Measurements from ENCODE around the gene CYGB. TPM values are rescaled to one million over a fixed set of nuclear protein-coding genes. Genes with fewer than 3 reads are reported as not detected.

CYGB gene
- total RNA-seq (2014; rRNA removed; shearing (Covaris generic)), result 4.4 and 5.2 TPM in 2 replicates

DNA sequence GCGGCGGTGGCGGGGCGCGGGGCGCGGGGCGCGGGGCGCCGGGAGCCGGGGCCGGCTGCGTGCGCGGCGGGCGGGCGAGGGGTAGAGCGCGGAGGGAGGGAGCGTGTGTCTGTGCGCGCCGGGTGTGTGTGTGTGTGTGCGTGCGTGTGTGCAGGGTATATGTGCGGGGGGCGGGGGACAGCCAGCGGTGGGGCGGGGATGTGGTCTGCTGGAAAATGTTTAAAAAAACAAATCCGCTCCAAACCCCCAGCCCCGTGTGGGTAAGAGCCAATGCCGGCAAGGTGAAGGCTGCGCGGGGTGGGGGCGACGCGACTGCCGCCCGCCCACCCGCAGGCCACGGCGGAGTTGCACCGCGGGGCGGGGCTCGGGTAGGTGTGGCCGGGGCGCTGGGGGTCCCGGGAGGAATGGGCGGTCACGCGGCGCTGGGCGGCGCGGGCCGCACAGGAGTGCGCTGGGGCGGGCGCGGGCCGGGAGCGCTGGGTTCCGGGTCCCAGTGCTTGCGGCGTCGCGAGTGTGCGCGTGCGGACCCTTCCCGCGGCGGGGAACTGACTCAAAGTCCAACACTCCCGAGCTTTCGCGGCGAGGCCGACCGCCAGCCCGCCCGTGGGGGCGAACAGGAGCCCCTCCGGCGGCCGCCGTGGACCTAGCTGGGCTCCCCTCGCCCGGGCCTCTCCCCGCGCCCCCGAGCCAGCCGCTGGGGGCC is at the start of gene CYGB:
Gene CYGB, minus strand, starts transcription at position 132 of the 703 bp plus-strand sequence. CDS start 167 bp downstream, outside the sequence.
- Histone ChIP-seq H3K27me3 (replicated peaks) (peaks cover 7% of the 10 kb centered on the region), H3K4me3 (peak within 1 kb of the TSS; percentile 36), H3K36me3 (no peaks in the 10 kb centered on the region), H3K4me1 (replicated peaks) (peaks cover 25% of the 10 kb centered on the region), H3K27ac (no peak within 1 kb of the TSS), H3K9me3 (replicated peaks) (peaks cover 3% of the 10 kb centered on the region; the same call in 1 of the 2 replicates)
- peak in 1 of 2 experiments; percentile 50 for DNase-seq (ENCODE audit: low read depth in 1 of 2, low spot score in 2 of 2)

GRCh38 chr17:76586741-76587487 is 49.4 kb upstream of the CYGB start:
- Histone ChIP-seq H3K36me3 (no peaks in the 10 kb centered on the region), H3K9me3 (replicated peaks) (peaks cover 13% of the 10 kb centered on the region; the same call in 1 of the 2 replicates), H3K27me3 (replicated peaks) (peaks cover 17% of the 10 kb centered on the region), H3K4me3 (no peak overlapping the region), H3K4me1 (replicated peaks) (peaks cover 14% of the 10 kb centered on the region), H3K27ac (no peak overlapping the region)
- DNase-seq (ENCODE audit: low read depth in 1 of 2, low spot score in 2 of 2), result no peak

GRCh38 chr17:76585649-76586593 is 48.4 kb upstream of the CYGB start, which contains the start of gene ST6GALNAC2:
TSS of gene ST6GALNAC2 (minus strand) at chr17:76585860. CDS start at chr17:76585808, 52 bp downstream.
- Histone ChIP-seq H3K4me3 (peak within 1 kb of the TSS; percentile 41), H3K27ac (no peak within 1 kb of the TSS), H3K9me3 (replicated peaks) (peaks cover 13% of the 10 kb centered on the region; the same call in 1 of the 2 replicates), H3K4me1 (replicated peaks) (peaks cover 14% of the 10 kb centered on the region), H3K36me3 (no peaks in the 10 kb centered on the region), H3K27me3 (replicated peaks) (peaks cover 17% of the 10 kb centered on the region)
- DNase-seq (ENCODE audit: low read depth in 1 of 2, low spot score in 2 of 2), result peak; percentile 72

- peaks cover 17% of the 10 kb centered on the region for H3K27me3 ChIP-seq (replicated peaks)
- no peak for DNase-seq (ENCODE audit: low read depth in 1 of 2, low spot score in 2 of 2)
- peaks cover 13% of the 10 kb centered on the region; the same call in 1 of the 2 replicates for H3K9me3 ChIP-seq (replicated peaks)
- peaks cover 14% of the 10 kb centered on the region for H3K4me1 ChIP-seq (replicated peaks)
- no peak overlapping the region for H3K27ac ChIP-seq
- no peaks in the 10 kb centered on the region for H3K36me3 ChIP-seq
- peak overlapping the region; percentile 41 for H3K4me3 ChIP-seq
Observed at GRCh38 chr17:76585033-76585648, 47.6 kb upstream of the CYGB start.

DNA sequence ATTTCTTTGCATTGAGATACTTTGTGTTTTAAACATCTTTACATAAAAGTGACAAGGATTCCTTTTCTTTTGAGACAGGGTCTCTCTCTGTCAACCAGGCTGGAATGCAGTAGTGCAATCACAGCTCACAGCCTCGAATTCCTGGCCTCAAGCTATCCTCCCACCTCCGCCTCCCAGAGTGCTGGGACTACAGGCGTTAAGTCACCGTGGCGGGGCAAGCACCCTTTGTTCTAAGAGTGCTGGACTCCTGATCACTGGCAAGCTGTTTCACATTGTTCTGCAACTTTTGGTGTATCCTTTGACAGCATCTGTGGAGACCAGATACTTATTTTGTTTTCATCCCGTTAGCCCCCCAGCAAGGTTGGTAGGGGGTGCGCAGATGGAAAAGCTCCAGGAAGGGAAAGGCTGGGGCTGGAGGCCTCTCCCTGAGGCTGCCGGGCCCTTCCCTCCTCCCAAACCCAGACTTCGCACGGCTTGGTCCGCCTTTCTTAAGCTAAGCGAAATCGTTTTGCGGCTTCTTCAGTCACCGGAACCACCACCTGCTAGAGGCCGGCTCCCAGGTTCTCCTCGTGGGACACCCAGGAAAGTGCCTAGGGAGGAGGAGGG is 47.0 kb upstream of the CYGB start:
- no peak for DNase-seq (ENCODE audit: low read depth in 1 of 2, low spot score in 2 of 2)
- H3K4me3 ChIP-seq, result no peak overlapping the region

DNA sequence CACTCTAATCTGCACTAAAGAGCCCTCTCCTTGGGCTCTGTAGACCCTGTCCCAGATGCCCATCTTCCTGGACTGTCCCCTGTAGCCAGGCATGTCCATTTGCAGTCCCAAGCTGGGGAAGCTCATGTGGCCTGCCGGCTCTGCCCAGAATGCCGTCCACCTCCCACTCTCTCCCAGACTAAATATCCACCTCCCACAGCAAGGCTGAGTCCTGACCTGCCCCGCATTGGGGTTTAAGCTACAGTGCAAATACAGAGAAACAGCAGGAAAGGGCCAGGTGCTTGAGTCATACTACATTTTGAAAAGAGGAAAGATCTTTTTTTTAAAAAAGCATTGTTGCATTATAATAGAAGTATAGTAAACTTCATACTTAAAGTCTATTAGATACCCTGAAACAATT is 45.2 kb upstream of the CYGB start:
- no peak for DNase-seq (ENCODE audit: low read depth in 1 of 2, low spot score in 2 of 2)

More for the DNA sequence above, 47.0 kb upstream of the CYGB start:
- no peak overlapping the region for H3K27ac ChIP-seq
- H3K9me3 ChIP-seq (replicated peaks), result peaks cover 13% of the 10 kb centered on the region; the same call in 1 of the 2 replicates
- no peaks in the 10 kb centered on the region for H3K36me3 ChIP-seq
- peaks cover 17% of the 10 kb centered on the region for H3K27me3 ChIP-seq (replicated peaks)
- H3K4me1 ChIP-seq (replicated peaks), result peaks cover 14% of the 10 kb centered on the region

GRCh38 chr17:76581515-76581914 is 44.0 kb upstream of the CYGB start:
- Histone ChIP-seq H3K36me3 (no peaks in the 10 kb centered on the region), H3K4me3 (no peak overlapping the region), H3K27ac (no peak overlapping the region), H3K4me1 (replicated peaks) (peaks cover 14% of the 10 kb centered on the region), H3K9me3 (replicated peaks) (peaks cover 9% of the 10 kb centered on the region; the same call in 1 of the 2 replicates), H3K27me3 (replicated peaks) (peaks cover 17% of the 10 kb centered on the region)
- DNase-seq (ENCODE audit: low read depth in 1 of 2, low spot score in 2 of 2), result no peak

More for the DNA sequence above, 45.2 kb upstream of the CYGB start:
- Histone ChIP-seq H3K36me3 (no peaks in the 10 kb centered on the region), H3K9me3 (replicated peaks) (peaks cover 9% of the 10 kb centered on the region; the same call in 1 of the 2 replicates), H3K4me1 (replicated peaks) (peaks cover 14% of the 10 kb centered on the region), H3K4me3 (no peak overlapping the region), H3K27me3 (replicated peaks) (peaks cover 17% of the 10 kb centered on the region), H3K27ac (no peak overlapping the region)

DNA sequence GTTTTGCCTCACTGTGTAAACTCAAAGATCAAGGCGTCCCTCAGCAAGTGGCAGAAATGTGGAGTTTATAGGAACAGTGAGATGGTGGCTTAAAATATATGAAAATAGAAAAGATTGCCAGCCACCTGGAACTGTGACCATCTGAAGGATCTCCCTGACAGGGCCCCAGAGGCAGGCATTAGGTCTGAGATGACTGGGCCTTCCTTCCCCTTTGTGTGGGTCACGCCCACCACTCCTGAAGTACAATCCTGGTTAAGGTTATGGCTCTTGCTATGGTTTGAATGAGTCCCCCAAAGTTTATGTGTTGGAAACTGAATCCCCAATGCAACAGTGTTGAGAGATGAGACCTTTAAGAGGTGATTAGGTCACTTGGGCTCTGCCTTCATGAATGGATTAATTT is 41.8 kb upstream of the CYGB start:
- H3K4me3 ChIP-seq, result no peak overlapping the region
- no peaks in the 10 kb centered on the region for H3K4me1 ChIP-seq (replicated peaks)
- H3K27me3 ChIP-seq (replicated peaks), result no peaks in the 10 kb centered on the region; the same call in 1 of the 2 replicates
- H3K9me3 ChIP-seq (replicated peaks), result no peaks in the 10 kb centered on the region
- H3K36me3 ChIP-seq, result no peaks in the 10 kb centered on the region
- no peak overlapping the region for H3K27ac ChIP-seq
- DNase-seq (ENCODE audit: low read depth in 1 of 2, low spot score in 2 of 2), result no peak

DNA sequence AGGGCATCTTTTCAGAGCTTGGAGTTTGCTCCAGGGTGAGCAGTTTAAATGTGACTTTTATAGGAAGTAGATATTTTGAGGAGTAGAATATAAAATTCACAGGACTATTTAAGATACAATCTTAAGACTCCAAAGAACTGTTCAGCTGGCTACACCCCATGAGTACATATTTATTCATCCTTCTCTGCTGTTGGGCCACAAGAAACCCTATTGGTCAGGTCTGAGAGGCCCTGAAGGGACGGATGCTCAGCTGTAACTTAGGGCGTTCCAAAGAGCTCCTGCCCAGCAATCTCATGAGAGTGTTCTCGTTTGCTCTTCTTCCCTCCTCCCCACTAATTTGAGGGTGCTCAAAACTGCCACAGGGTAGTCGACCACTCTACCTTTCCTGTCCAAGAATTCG is 40.9 kb upstream of the CYGB start:
- no peak for DNase-seq (ENCODE audit: low read depth in 1 of 2, low spot score in 2 of 2)
- no peaks in the 10 kb centered on the region for H3K9me3 ChIP-seq (replicated peaks)
- H3K27ac ChIP-seq, result no peak overlapping the region
- no peaks in the 10 kb centered on the region for H3K27me3 ChIP-seq (replicated peaks)
- no peaks in the 10 kb centered on the region for H3K4me1 ChIP-seq (replicated peaks)
- H3K36me3 ChIP-seq, result no peaks in the 10 kb centered on the region
- no peak overlapping the region for H3K4me3 ChIP-seq

DNA sequence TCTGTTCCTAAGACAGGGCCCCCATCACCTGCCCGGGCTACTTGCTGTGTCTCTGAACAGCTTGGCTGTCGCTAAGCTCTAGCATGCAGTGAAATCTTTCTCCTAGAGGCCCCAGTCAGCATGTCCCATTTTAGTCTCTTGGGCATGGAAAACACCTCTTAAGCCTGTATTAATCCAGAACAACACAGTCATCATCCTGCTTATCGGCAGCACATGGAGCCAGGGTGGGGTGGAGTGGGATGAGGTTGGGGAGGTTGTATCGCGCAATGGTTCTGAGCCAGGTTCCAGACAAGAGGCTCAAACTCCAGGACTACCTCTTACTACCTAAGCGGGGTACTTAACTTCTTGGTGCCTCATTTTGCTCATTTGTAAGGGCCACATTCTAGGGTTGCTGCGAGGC is 40.4 kb upstream of the CYGB start:
- no peak overlapping the region for H3K4me3 ChIP-seq
- no peak overlapping the region for H3K27ac ChIP-seq
- H3K4me1 ChIP-seq (replicated peaks), result no peaks in the 10 kb centered on the region
- no peaks in the 10 kb centered on the region for H3K36me3 ChIP-seq
- no peaks in the 10 kb centered on the region for H3K27me3 ChIP-seq (replicated peaks)
- H3K9me3 ChIP-seq (replicated peaks), result no peaks in the 10 kb centered on the region
- no peak for DNase-seq (ENCODE audit: low read depth in 1 of 2, low spot score in 2 of 2)

DNA sequence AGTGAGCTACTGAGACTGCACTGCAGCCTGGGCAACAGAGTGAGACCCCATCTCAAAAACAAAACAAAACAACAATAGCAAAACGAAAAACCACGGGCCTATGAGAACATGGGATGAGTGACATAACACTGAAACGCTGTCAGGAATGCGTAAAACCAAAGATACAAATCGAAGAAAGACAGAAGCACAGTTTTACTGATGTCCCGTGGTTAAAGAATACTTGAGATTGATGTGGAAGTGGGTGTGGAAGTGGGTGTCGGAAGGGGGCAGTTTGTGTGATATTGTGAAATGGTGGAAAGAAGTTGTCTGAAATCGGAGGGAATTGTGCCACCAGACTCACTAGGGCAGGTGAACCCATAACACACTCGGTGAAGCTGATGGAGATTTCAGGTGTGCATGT is 38.7 kb upstream of the CYGB start:
- H3K9me3 ChIP-seq (replicated peaks), result no peaks in the 10 kb centered on the region
- H3K4me1 ChIP-seq (replicated peaks), result no peaks in the 10 kb centered on the region
- no peaks in the 10 kb centered on the region for H3K36me3 ChIP-seq
- H3K27ac ChIP-seq, result no peak overlapping the region
- DNase-seq (ENCODE audit: low read depth in 1 of 2, low spot score in 2 of 2), result no peak
- H3K4me3 ChIP-seq, result no peak overlapping the region
- H3K27me3 ChIP-seq (replicated peaks), result no peaks in the 10 kb centered on the region

- H3K4me1 ChIP-seq (replicated peaks), result no peaks in the 10 kb centered on the region
- H3K36me3 ChIP-seq, result no peaks in the 10 kb centered on the region
- H3K27me3 ChIP-seq (replicated peaks), result no peaks in the 10 kb centered on the region
- no peak for DNase-seq (ENCODE audit: low read depth in 1 of 2, low spot score in 2 of 2)
- H3K9me3 ChIP-seq (replicated peaks), result no peaks in the 10 kb centered on the region
- no peak overlapping the region for H3K27ac ChIP-seq
- H3K4me3 ChIP-seq, result no peak overlapping the region
Observed at GRCh38 chr17:76575570-76575969, 38.1 kb upstream of the CYGB start.
